ENCODE data around the gene UBXN1.

GRCh38 chr11:62725646-62726045 lies 46.8 kb upstream of the UBXN1 start:
- TF ChIP-seq, protein P1, sequence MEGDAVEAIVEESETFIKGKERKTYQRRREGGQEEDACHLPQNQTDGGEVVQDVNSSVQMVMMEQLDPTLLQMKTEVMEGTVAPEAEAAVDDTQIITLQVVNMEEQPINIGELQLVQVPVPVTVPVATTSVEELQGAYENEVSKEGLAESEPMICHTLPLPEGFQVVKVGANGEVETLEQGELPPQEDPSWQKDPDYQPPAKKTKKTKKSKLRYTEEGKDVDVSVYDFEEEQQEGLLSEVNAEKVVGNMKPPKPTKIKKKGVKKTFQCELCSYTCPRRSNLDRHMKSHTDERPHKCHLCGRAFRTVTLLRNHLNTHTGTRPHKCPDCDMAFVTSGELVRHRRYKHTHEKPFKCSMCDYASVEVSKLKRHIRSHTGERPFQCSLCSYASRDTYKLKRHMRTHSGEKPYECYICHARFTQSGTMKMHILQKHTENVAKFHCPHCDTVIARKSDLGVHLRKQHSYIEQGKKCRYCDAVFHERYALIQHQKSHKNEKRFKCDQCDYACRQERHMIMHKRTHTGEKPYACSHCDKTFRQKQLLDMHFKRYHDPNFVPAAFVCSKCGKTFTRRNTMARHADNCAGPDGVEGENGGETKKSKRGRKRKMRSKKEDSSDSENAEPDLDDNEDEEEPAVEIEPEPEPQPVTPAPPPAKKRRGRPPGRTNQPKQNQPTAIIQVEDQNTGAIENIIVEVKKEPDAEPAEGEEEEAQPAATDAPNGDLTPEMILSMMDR (IDR thresholded peaks at IDR 0.05; ENCODE audit: poor library complexity): no peak
- TF ChIP-seq EZH2 (IDR thresholded peaks at IDR 0.05; ENCODE audit: borderline replicate concordance): no peak
